Lower lobe of right lung (tissue), 2 donors: ENCODE measurements around the gene KIF1C. TPM values are rescaled to one million over a fixed set of nuclear protein-coding genes. Genes with fewer than 3 reads are reported as not detected.

Source experiments
- ATAC-seq, 2 donors: fragments of 200-7000 bp; cut with Tn5 transposase; one replicate each; pipeline ENCODE4 v1.9.1; 2020 to 2022; ENCODE audit warnings: mild to moderate bottlenecking in 2 of 2, moderate library complexity in 2 of 2
- DNase-seq: peaks from one replicate; pipeline ENCODE4 v3.0.0-alpha.2; 2020
- H3K27ac ChIP-seq: fragments of 200-600 bp; one replicate; pipeline ENCODE4 v1.8.0; 2022
- H3K27me3 ChIP-seq: fragments of 200-600 bp; one replicate; pipeline ENCODE4 v1.8.0; 2022; ENCODE audit warnings: low read depth
- H3K36me3 ChIP-seq: fragments of 200-600 bp; one replicate; pipeline ENCODE4 v1.8.0; 2022; ENCODE audit warnings: mild to moderate bottlenecking
- H3K4me1 ChIP-seq: fragments of 200-600 bp; one replicate; pipeline ENCODE4 v1.8.0; 2022
- H3K4me3 ChIP-seq: fragments of 200-600 bp; one replicate; pipeline ENCODE4 v1.8.0; 2022; ENCODE audit warnings: mild to moderate bottlenecking
- H3K9me3 ChIP-seq: fragments of 200-600 bp; one replicate; pipeline ENCODE4 v1.8.0; 2022
- CTCF ChIP-seq: fragments of 200-600 bp; IDR thresholded peaks from one replicate; pipeline ENCODE4 v1.8.0; 2022; ENCODE audit warnings: antibody characterized with exemption, mild to moderate bottlenecking
- intact Hi-C: fragments of 100-400 bp; cut with DNase I; formaldehyde crosslinking; loops from one replicate; pipeline ENCODE4 v1.11.0; 2022
- total RNA-seq: library from RNA; stranded (reverse); fragmentation: NEBNext Ultra II Directional; extraction: Animal tissue kit (Norgen Biotek cat#: 25700); gene quantifications from one replicate; pipeline ENCODE4 v1.2.1, GENCODE V29; 2021
- donor health status: DM: no; HTN: yes; CAD: no; lungs with severe emphysema.

Gene KIF1C
- total RNA-seq, 1 donor from 2014 or later = 182 TPM

GRCh38 chr17:4974115-4974670 is 23.6 kb upstream of the KIF1C start:
- TF ChIP-seq CTCF = no peak
- Histone ChIP-seq H3K9me3 (no peaks in the 10 kb centered on the region), H3K27me3 (no peaks in the 10 kb centered on the region), H3K27ac (no peak overlapping the region), H3K4me3 (no peak overlapping the region), H3K4me1 (peaks cover 39% of the 10 kb centered on the region), H3K36me3 (peaks cover 91% of the 10 kb centered on the region)
- DNase-seq = no peak
- peak; percentile 1 to 20 for ATAC-seq
- intact Hi-C loops = no loop called here

- ATAC-seq (peak; percentile 27 to 37), DNase-seq (no peak)
- intact Hi-C loops = no loop called here
- peaks cover 93% of the 10 kb centered on the region for H3K36me3 ChIP-seq
- no peaks in the 10 kb centered on the region for H3K9me3 ChIP-seq
- H3K27ac ChIP-seq = peak overlapping the region; percentile 24
- H3K4me3 ChIP-seq = no peak overlapping the region
- H3K4me1 ChIP-seq = peaks cover 22% of the 10 kb centered on the region
- H3K27me3 ChIP-seq = no peaks in the 10 kb centered on the region
- TF ChIP-seq CTCF = no peak
These were observed 19.0 kb upstream of the KIF1C start for GRCh38 chr17:4978726-4979125.

- intact Hi-C loops = no loop called here
- Histone ChIP-seq H3K4me3 (no peak overlapping the region), H3K9me3 (no peaks in the 10 kb centered on the region), H3K4me1 (peaks cover 22% of the 10 kb centered on the region), H3K27ac (no peak overlapping the region), H3K36me3 (peaks cover 86% of the 10 kb centered on the region), H3K27me3 (no peaks in the 10 kb centered on the region)
- TF ChIP-seq CTCF = peak; percentile 70
- ATAC-seq = peak; percentile 66 to 73
- DNase-seq = no peak
These were observed 17.0 kb upstream of the KIF1C start for GRCh38 chr17:4980644-4981216.

GRCh38 chr17:4982305-4982704 is 15.4 kb upstream of the KIF1C start:
- peaks cover 70% of the 10 kb centered on the region for H3K36me3 ChIP-seq
- DNase-seq (no peak), ATAC-seq (no peak)
- peaks cover 34% of the 10 kb centered on the region for H3K4me1 ChIP-seq
- H3K4me3 ChIP-seq = no peak overlapping the region
- no peak for TF ChIP-seq CTCF
- H3K27ac ChIP-seq = no peak overlapping the region
- intact Hi-C loops = no loop called here
- H3K9me3 ChIP-seq = no peaks in the 10 kb centered on the region
- H3K27me3 ChIP-seq = no peaks in the 10 kb centered on the region

GRCh38 chr17:4986403-4986802 is 11.3 kb upstream of the KIF1C start:
- H3K9me3 ChIP-seq = no peaks in the 10 kb centered on the region
- ATAC-seq (peak in 1 of 2 donors; percentile 1), DNase-seq (no peak)
- H3K36me3 ChIP-seq = peaks cover 31% of the 10 kb centered on the region
- no peak for TF ChIP-seq CTCF
- no peaks in the 10 kb centered on the region for H3K27me3 ChIP-seq
- H3K4me1 ChIP-seq = peaks cover 30% of the 10 kb centered on the region
- intact Hi-C loops = no loop called here
- peak overlapping the region; percentile 96 for H3K27ac ChIP-seq
- H3K4me3 ChIP-seq = peak overlapping the region; percentile 97
